ENCODE data around the gene TMEM125.

The TMEM125 gene

DNA sequence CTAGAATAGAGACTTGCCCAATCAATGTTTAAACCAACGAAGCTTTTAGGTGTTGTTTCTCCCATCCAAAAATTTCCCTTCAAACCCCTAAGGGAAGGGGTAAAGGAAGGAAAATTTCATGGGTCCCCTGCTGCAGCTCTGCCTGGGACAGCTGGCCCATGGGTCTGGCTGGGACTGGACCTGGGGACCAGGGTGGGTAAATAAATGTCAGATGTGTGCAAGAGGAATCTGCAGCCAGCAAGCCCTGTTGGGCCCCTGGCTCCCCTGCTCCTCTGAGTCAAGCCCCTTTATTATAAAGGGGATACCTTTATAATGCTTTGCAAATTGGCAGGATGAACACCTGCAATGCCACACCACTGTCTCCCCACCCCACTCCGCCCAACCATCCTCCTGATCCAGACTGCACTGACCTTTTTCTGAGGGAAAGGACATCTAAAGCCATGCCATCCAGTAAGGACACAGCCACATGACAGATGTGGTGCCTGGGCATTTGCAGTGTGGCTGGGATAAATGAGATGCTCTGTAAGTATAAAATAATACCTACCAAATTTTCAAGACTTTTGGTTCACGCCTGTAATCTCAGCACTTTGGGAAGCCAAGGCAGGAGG is 1.9 kb upstream of the TMEM125 start:
- DNase-seq (ENCODE audit: low spot score) (no peak), ATAC-seq (ENCODE audit: low read depth) (no peak)
- H3K4me1 ChIP-seq (ENCODE audit: insufficient read depth, poor library complexity, severe bottlenecking): no peaks in the 10 kb centered on the region
- no peaks in the 10 kb centered on the region for H3K36me3 ChIP-seq (ENCODE audit: low read depth)
- no peak overlapping the region for H3K27ac ChIP-seq (ENCODE audit: poor library complexity, severe bottlenecking)
- TF ChIP-seq, protein P1, sequence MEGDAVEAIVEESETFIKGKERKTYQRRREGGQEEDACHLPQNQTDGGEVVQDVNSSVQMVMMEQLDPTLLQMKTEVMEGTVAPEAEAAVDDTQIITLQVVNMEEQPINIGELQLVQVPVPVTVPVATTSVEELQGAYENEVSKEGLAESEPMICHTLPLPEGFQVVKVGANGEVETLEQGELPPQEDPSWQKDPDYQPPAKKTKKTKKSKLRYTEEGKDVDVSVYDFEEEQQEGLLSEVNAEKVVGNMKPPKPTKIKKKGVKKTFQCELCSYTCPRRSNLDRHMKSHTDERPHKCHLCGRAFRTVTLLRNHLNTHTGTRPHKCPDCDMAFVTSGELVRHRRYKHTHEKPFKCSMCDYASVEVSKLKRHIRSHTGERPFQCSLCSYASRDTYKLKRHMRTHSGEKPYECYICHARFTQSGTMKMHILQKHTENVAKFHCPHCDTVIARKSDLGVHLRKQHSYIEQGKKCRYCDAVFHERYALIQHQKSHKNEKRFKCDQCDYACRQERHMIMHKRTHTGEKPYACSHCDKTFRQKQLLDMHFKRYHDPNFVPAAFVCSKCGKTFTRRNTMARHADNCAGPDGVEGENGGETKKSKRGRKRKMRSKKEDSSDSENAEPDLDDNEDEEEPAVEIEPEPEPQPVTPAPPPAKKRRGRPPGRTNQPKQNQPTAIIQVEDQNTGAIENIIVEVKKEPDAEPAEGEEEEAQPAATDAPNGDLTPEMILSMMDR (IDR thresholded peaks at IDR 0.05; ENCODE audit: poor library complexity, severe bottlenecking): no peak
- no peak overlapping the region for H3K4me3 ChIP-seq (ENCODE audit: severe bottlenecking)
- no peaks in the 10 kb centered on the region for H3K27me3 ChIP-seq (ENCODE audit: insufficient read depth, poor library complexity, severe bottlenecking)
- peaks cover 2% of the 10 kb centered on the region for H3K9me3 ChIP-seq (ENCODE audit: severe bottlenecking)

DNA sequence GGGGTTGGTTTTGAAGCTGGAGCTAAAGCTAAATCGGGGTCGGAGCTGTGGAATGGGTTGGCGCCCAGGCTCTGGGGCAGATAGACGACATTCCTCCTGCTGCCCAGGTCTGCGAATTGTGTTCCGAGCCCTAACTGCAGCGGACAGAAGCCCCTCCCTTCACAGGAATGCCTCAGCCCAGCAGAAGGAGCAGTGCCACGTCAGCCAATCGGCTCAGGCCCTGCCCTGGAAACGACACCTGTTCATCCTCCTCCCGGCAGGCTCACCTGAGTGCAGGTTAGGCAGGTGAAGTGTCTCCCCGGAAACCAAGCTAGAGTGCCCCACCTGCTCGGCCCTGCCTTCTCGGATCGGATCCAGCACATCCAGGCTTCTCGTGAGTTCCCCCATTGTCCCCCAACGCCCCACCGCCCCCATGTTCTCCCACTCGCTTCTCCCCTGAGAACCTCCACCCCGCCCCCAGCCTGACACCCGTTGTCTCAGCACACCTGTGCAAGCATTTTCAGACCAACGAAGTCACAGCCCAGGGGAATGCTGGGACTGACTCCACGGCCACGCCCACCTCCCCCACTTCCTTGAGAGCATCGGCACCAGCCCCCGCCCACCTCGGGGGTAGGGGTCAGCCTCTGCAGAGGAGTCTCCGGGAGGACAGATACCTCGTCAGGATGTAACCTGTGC is 775 bp downstream of the TMEM125 start:
- peak; percentile 83 for DNase-seq (ENCODE audit: low spot score)

DNA sequence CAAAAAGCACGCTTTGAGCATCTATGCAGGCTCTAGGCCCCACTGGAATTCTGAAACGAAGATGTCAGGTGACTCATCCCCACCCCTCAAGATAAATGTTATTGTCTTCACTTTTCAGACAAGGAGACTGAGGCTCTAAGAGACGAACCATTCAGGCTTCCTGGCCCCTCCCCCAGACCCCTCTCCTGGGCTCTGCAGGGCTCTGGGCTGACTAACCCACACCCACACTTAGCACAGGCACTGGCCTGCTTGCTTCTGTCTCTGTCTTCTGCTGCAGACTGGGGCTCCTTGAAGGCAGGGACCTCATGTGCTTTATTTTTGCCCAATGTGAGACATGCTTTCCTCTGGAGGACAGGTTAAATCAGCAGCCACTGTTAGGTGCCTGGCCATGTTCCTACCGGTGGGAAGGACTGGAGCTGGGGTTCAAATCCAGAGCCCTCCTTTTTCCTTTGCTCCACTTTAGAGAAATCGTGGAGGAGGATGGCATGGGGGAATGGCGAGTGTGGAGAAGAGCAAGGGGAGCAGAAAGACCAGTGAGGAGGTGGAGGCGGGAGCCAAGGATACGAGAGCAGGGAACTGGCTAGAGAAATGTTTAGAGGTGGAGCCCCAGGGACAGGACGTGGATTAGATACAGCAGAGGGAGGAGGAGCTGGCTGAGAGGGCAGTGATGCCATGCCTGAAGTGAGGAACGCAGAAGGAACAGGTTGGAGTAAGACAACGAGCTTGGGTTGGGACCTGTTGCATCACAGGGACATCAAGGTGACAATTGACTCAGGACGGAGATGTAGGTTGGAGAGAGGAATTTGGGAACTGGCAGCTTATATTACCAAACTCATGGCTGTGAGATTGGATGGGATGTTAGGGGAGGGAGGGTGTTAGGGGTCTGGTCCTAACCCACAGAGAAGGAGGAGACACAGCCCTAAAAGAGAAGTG is 1.7 kb downstream of the TMEM125 start:
- Histone ChIP-seq H3K9me3 (ENCODE audit: severe bottlenecking) (no peaks in the 10 kb centered on the region), H3K36me3 (ENCODE audit: low read depth) (no peaks in the 10 kb centered on the region), H3K4me1 (ENCODE audit: insufficient read depth, poor library complexity, severe bottlenecking) (peaks cover 7% of the 10 kb centered on the region), H3K27ac (ENCODE audit: poor library complexity, severe bottlenecking) (no peak overlapping the region), H3K27me3 (ENCODE audit: insufficient read depth, poor library complexity, severe bottlenecking) (no peaks in the 10 kb centered on the region), H3K4me3 (ENCODE audit: severe bottlenecking) (no peak overlapping the region)
- DNase-seq (ENCODE audit: low spot score) (peak; percentile 29), ATAC-seq (ENCODE audit: low read depth) (no peak)
- TF ChIP-seq, protein P1 (IDR thresholded peaks at IDR 0.05; ENCODE audit: poor library complexity, severe bottlenecking): no peak

More for the DNA sequence above, 775 bp downstream of the TMEM125 start:
- Histone ChIP-seq H3K36me3 (ENCODE audit: low read depth) (no peaks in the 10 kb centered on the region), H3K4me3 (ENCODE audit: severe bottlenecking) (peak overlapping the region; percentile 12), H3K27me3 (ENCODE audit: insufficient read depth, poor library complexity, severe bottlenecking) (no peaks in the 10 kb centered on the region), H3K27ac (ENCODE audit: poor library complexity, severe bottlenecking) (no peak overlapping the region), H3K4me1 (ENCODE audit: insufficient read depth, poor library complexity, severe bottlenecking) (peaks cover 7% of the 10 kb centered on the region), H3K9me3 (ENCODE audit: severe bottlenecking) (no peaks in the 10 kb centered on the region)
- peak; percentile 97 for ATAC-seq (ENCODE audit: low read depth)
- TF ChIP-seq, protein P1 (IDR thresholded peaks at IDR 0.05; ENCODE audit: poor library complexity, severe bottlenecking): no peak

DNA sequence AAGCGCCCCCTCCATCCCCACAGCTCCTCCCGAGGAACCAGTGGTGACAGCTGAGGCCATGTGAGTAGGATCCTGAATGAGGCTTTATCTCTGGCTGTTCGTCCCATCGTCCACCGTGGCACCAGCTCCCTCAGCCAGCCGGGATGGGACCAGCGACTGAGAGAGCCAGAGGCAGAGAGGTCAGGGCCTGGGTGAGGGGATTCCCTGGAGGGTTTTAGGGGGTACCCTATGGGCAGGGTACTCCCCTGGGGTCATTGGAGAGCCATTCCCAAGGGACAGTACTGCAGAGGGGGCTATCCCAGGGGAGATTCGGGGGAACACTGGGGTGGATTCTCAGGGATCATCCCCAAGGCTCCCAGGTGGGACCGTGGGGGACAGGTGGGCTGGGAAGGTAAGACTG is 2.4 kb downstream of the TMEM125 start:
- TF ChIP-seq, protein P1 (IDR thresholded peaks at IDR 0.05; ENCODE audit: poor library complexity, severe bottlenecking): no peak
- no peak for ATAC-seq (ENCODE audit: low read depth)

More for the DNA sequence above, 2.4 kb downstream of the TMEM125 start:
- no peak overlapping the region for H3K4me3 ChIP-seq (ENCODE audit: severe bottlenecking)
- H3K27me3 ChIP-seq (ENCODE audit: insufficient read depth, poor library complexity, severe bottlenecking): no peaks in the 10 kb centered on the region
- H3K36me3 ChIP-seq (ENCODE audit: low read depth): no peaks in the 10 kb centered on the region
- no peaks in the 10 kb centered on the region for H3K9me3 ChIP-seq (ENCODE audit: severe bottlenecking)
- peak; percentile 39 for DNase-seq (ENCODE audit: low spot score)
- peaks cover 7% of the 10 kb centered on the region for H3K4me1 ChIP-seq (ENCODE audit: insufficient read depth, poor library complexity, severe bottlenecking)
- H3K27ac ChIP-seq (ENCODE audit: poor library complexity, severe bottlenecking): no peak overlapping the region
